Adrenal gland (tissue), 12 donors: ENCODE measurements around the gene STING1. TPM values are rescaled to one million over a fixed set of nuclear protein-coding genes. Genes with fewer than 3 reads are reported as not detected.
"Not testable (repeated sequence)": the region's sequence is repeated elsewhere in the genome, so short reads cannot be mapped to it uniquely, and the experiment has no call there.

Source experiments
- DNase-seq, 7 donors: peaks; one replicate each; pipeline ENCODE4 v3.0.0-alpha.2; 2019 to 2020
- H3K27ac ChIP-seq, 5 donors: fragments of 200-600 bp; sonication (generic) in 4 of 5; 1 replicate in 3 of 5; 2 replicates in 2 of 5; pipeline versions ENCODE4 v1.5.1 to v1.8.0; 2016 to 2020; ENCODE audit warnings: mild to moderate bottlenecking in 1 of 5
- H3K27me3 ChIP-seq: fragments of 200-600 bp; 2 replicates; pipeline ENCODE4 v1.8.0; 2021
- H3K36me3 ChIP-seq, 2 donors: fragments of 200-600 bp; replicated peaks in 1 of 2; 1 replicate in 1 of 2; 2 replicates in 1 of 2; pipeline versions ENCODE4 v1.5.1 to v1.8.0; 2018 to 2022
- H3K4me1 ChIP-seq, 2 donors: fragments of 200-600 bp; replicated peaks in 1 of 2; 1 replicate in 1 of 2; 2 replicates in 1 of 2; pipeline versions ENCODE4 v1.5.1 to v1.8.0; 2018 to 2021
- H3K4me3 ChIP-seq, 4 donors: fragments of 200-600 bp; sonication (generic) in 3 of 4; one replicate each; pipeline ENCODE4 v1.5.1; 2016 to 2018
- H3K9me3 ChIP-seq, 3 donors: fragments of 200-600 bp; sonication (generic) in 1 of 3; replicated peaks in 1 of 3; 1 replicate in 2 of 3; 2 replicates in 1 of 3; pipeline versions ENCODE4 v1.5.1 to v1.8.0; 2016 to 2021
- CTCF ChIP-seq, 6 experiments: fragments of 450-650 bp in 4 of 6; fragments of 200-600 bp in 2 of 6; sonication (generic) in 1 of 6; IDR thresholded peaks; 1 replicate in 5 of 6; 2 replicates in 1 of 6; pipeline versions ENCODE4 v1.5.1 to v1.8.0; 2016 to 2021; ENCODE audit warnings: antibody characterized with exemption in 6 of 6, mild to moderate bottlenecking in 2 of 6, moderate library complexity in 1 of 6
- POLR2A ChIP-seq, 2 donors: fragments of 450-650 bp; IDR thresholded peaks; one replicate each; pipeline ENCODE4 v1.6.1; 2017; ENCODE audit warnings: antibody characterized with exemption in 2 of 2, mild to moderate bottlenecking in 2 of 2, moderate library complexity in 1 of 2
- whole genome bisulfite sequencing, 4 donors: extraction: QIAGEN DNeasy Blood & Tissue Kit in 2 of 4; methylation state at CpG; one replicate each; pipeline versions ENCODE4 v1.1.5 to v1.1.7; 2013 to 2017; 5-methylcytosine and 5-hydroxymethylcytosine counted together
- intact Hi-C, 2 donors: fragments of 100-400 bp; cut with DNase I; formaldehyde crosslinking; loops; one replicate each; pipeline versions ENCODE4 v1.14.1 to v1.15.0; 2022 to 2023
- polyA plus RNA-seq, 3 donors: library from polyadenylated mRNA; stranded (reverse); fragments of 200-250 nt in 2 of 3; fragments of 350-450 nt in 1 of 3; fragmentation: Illumina TruSeq in 1 of 3; extraction: RNeasy Lipid Tissue Mini Kit (QIAGEN cat#74804) in 1 of 3; gene quantifications; one replicate each; pipeline ENCODE4 v1.2.3, GENCODE V29; 2013 to 2014
- total RNA-seq, 9 donors: library from RNA; depleted of rRNA in 4 of 9; stranded (reverse); fragments of >200 nt in 4 of 9; fragments of 120-200 nt in 1 of 9; fragmentation: NEBNext Ultra II Directional in 1 of 9; extraction: Animal tissue kit (Norgen Biotek cat#: 25700) in 1 of 9; gene quantifications; one replicate each; pipeline versions ENCODE4 v1.1.0 to v1.2.4, GENCODE V29; 2013 to 2023
- donor health status: healthy with polysubstance abuse.
- donor health status: Bipolar disorder and iron deficiency.
- donor health status: DM: yes; HTN: yes; CAD: no.
- donor health status: DM: no; HTN: no; CAD: no.
- donor health status: DM: no; HTN: no; CAD: no.
- donor health status: DM: yes; HTN: yes; CAD: no.

Gene STING1
- total and polyA plus RNA-seq, 12 donors, result 10.9 to 63.9 (median 32.4) TPM

GRCh38 chr5:139488260-139488659 lies 5.7 kb upstream of the STING1 start:
- peak in 6 of 7 donors; percentile 32 to 71 (median 60) for DNase-seq
- H3K27ac ChIP-seq, result peak overlapping the region in 3 of 5 donors; percentile 45 to 69 (median 65)
- H3K36me3 ChIP-seq, result no peaks in the 10 kb centered on the region
- H3K4me1 ChIP-seq, result peaks cover 0 to 19% of the 10 kb centered on the region in 2 donors
- WGBS, 4 donors, result 55 to 86% (median 69%) methylated on average over 3 of the region's 3 CpGs
- no peaks in the 10 kb centered on the region for H3K27me3 ChIP-seq
- TF ChIP-seq CTCF (IDR thresholded peaks at IDR 0.05) (no peak), POLR2A (IDR thresholded peaks at IDR 0.05) (no peak)
- no peak overlapping the region for H3K4me3 ChIP-seq
- no peaks in the 10 kb centered on the region for H3K9me3 ChIP-seq
- intact Hi-C loops, result no loop called here

GRCh38 chr5:139486201-139486600 lies 3.6 kb upstream of the STING1 start:
- intact Hi-C loops, result no loop called here
- TF ChIP-seq POLR2A (IDR thresholded peaks at IDR 0.05), result no peak
- TF ChIP-seq CTCF (IDR thresholded peaks at IDR 0.05), result no peak
- DNase-seq, result no peak

GRCh38 chr5:139482890-139483208 lies 291 bp upstream of the STING1 start:
- H3K9me3 ChIP-seq, result not testable (repeated sequence)
- peak overlapping the region in 4 of 5 donors; percentile 75 to 94 (median 84) for H3K27ac ChIP-seq

More at GRCh38 chr5:139486201-139486600, 3.6 kb upstream of the STING1 start:
- Histone ChIP-seq H3K36me3 (no peaks in the 10 kb centered on the region), H3K9me3 (no peaks in the 10 kb centered on the region), H3K4me3 (no peak overlapping the region), H3K27me3 (no peaks in the 10 kb centered on the region), H3K27ac (no peak overlapping the region), H3K4me1 (peaks cover 0 to 18% of the 10 kb centered on the region in 2 donors)
- 79 to 92% (median 89%) methylated on average over 3 to 7 of the region's 7 CpGs for WGBS, 4 donors

GRCh38 chr5:139481580-139482049 lies 943 bp downstream of the STING1 start:
- H3K4me3 ChIP-seq, result peak overlapping the region in 2 of 4 donors; percentile 44 to 56
- H3K9me3 ChIP-seq, result no peaks in the 10 kb centered on the region
- H3K36me3 ChIP-seq, result peaks cover 0 to 19% of the 10 kb centered on the region in 2 donors
- 50 to 60% (median 55%) methylated on average over 2 to 5 of the region's 5 CpGs for WGBS, 4 donors
- TF ChIP-seq CTCF (IDR thresholded peaks at IDR 0.05) (no peak), POLR2A (IDR thresholded peaks at IDR 0.05) (no peak)
- H3K4me1 ChIP-seq, result peaks cover 0 to 22% of the 10 kb centered on the region in 2 donors
- DNase-seq, result peak in 2 of 7 donors; percentile 21 to 24
- H3K27ac ChIP-seq, result peak overlapping the region; percentile 75 to 94 (median 84)
- intact Hi-C loops, result no loop called here
- no peaks in the 10 kb centered on the region for H3K27me3 ChIP-seq

More at GRCh38 chr5:139482890-139483208, 291 bp upstream of the STING1 start:
- DNase-seq, H3K36me3 ChIP-seq, intact Hi-C loops, H3K27me3 ChIP-seq, H3K4me3 ChIP-seq: not testable (repeated sequence)
- H3K4me1 ChIP-seq, result peaks cover 0 to 22% of the 10 kb centered on the region in 2 donors
- 61 to 73% (median 69%) methylated on average over 6 of the region's 6 CpGs for WGBS, 4 donors

- no peak for TF ChIP-seq POLR2A (IDR thresholded peaks at IDR 0.05)
- DNase-seq, result no peak
- peaks cover 0 to 22% of the 10 kb centered on the region in 2 donors for H3K4me1 ChIP-seq
- H3K27ac ChIP-seq, result peak overlapping the region in 4 of 5 donors; percentile 75 to 94 (median 84)
- WGBS, 4 donors, result 55 to 87% (median 63%) methylated on average over 5 to 12 of the region's 12 CpGs
- H3K27me3 ChIP-seq, result no peaks in the 10 kb centered on the region
- intact Hi-C loops, result no loop called here
- peak overlapping the region in 1 of 4 donors; percentile 44 for H3K4me3 ChIP-seq
- no peaks in the 10 kb centered on the region for H3K9me3 ChIP-seq
- H3K36me3 ChIP-seq, result peaks cover 0 to 24% of the 10 kb centered on the region in 2 donors
Measured at GRCh38 chr5:139481122-139481533, 1.4 kb downstream of the STING1 start.

- DNase-seq, intact Hi-C loops, H3K4me3 ChIP-seq, H3K27me3 ChIP-seq, H3K27ac ChIP-seq, H3K9me3 ChIP-seq: not testable (repeated sequence)
- WGBS, 4 donors, result 93 to 96% (median 95%) methylated on average over 4 of the region's 4 CpGs
- Histone ChIP-seq H3K36me3 (peaks cover 0 to 26% of the 10 kb centered on the region in 2 donors), H3K4me1 (peaks cover 0 to 22% of the 10 kb centered on the region in 2 donors)
Measured at GRCh38 chr5:139479729-139480128, 2.8 kb downstream of the STING1 start.

- H3K36me3 ChIP-seq, result peaks cover 0 to 26% of the 10 kb centered on the region in 2 donors
- 74 to 83% (median 81%) methylated on average over 9 of the region's 9 CpGs for WGBS, 4 donors
- H3K4me1 ChIP-seq, result peaks cover 0 to 16% of the 10 kb centered on the region in 2 donors
- intact Hi-C loops, H3K27ac ChIP-seq, H3K9me3 ChIP-seq, H3K27me3 ChIP-seq, H3K4me3 ChIP-seq, DNase-seq: not testable (repeated sequence)
Measured at GRCh38 chr5:139478657-139479423, 3.7 kb downstream of the STING1 start.
